ENCODE data around the gene STX1A. TPM values are rescaled to one million over a fixed set of nuclear protein-coding genes. Genes with fewer than 3 reads are reported as not detected.

STX1A gene
- 16.4 and 17.7 TPM in 2 replicates for total RNA-seq
- long read RNA-seq, partial matches to known transcripts, result 0 of 1 reads
- long read RNA-seq, other reads (novel, unspliced or antisense), result 0 of 1 reads

GRCh38 chr7:73718905-73719805 is at the start of gene STX1A:
STX1A (minus strand) TSS chr7:73719669; CDS start chr7:73719631, 38 bp downstream.
- peaks cover 8% of the 10 kb centered on the region for H3K27me3 Mint-ChIP-seq (ENCODE audit: low read depth)
- H3K36me3 Mint-ChIP-seq (ENCODE audit: low read depth), result no peaks in the 10 kb centered on the region
- TF ChIP-seq CTCF (conservative IDR thresholded peaks at IDR 0.05), result no peak
- H3K9me3 Mint-ChIP-seq, result no peaks in the 10 kb centered on the region
- H3K4me3 Mint-ChIP-seq, result peak within 1 kb of the TSS; percentile 88
- peaks cover 17% of the 10 kb centered on the region for H3K4me1 Mint-ChIP-seq
- DNase-seq (ENCODE audit: low read depth, low spot score), result peak; percentile 61
- H3K27ac Mint-ChIP-seq (ENCODE audit: unreplicated experiment), result no peak within 1 kb of the TSS

GRCh38 chr7:73768641-73769480 is 49.4 kb upstream of the STX1A start:
- H3K9me3 Mint-ChIP-seq, result no peaks in the 10 kb centered on the region
- no peak for TF ChIP-seq CTCF (conservative IDR thresholded peaks at IDR 0.05)
- H3K4me3 Mint-ChIP-seq, result no peak overlapping the region
- no peaks in the 10 kb centered on the region for H3K36me3 Mint-ChIP-seq (ENCODE audit: low read depth)
- H3K27ac Mint-ChIP-seq (ENCODE audit: unreplicated experiment), result no peak overlapping the region
- H3K27me3 Mint-ChIP-seq (ENCODE audit: low read depth), result peaks cover 57% of the 10 kb centered on the region
- DNase-seq (ENCODE audit: low read depth, low spot score), result no peak
- no peaks in the 10 kb centered on the region for H3K4me1 Mint-ChIP-seq

GRCh38 chr7:73766556-73767229 is 47.2 kb upstream of the STX1A start:
- Mint-ChIP-seq H3K36me3 (ENCODE audit: low read depth) (no peaks in the 10 kb centered on the region), H3K27me3 (ENCODE audit: low read depth) (peaks cover 39% of the 10 kb centered on the region), H3K4me3 (no peak overlapping the region), H3K4me1 (no peaks in the 10 kb centered on the region), H3K9me3 (no peaks in the 10 kb centered on the region), H3K27ac (ENCODE audit: unreplicated experiment) (no peak overlapping the region)
- no peak for DNase-seq (ENCODE audit: low read depth, low spot score)
- TF ChIP-seq CTCF (conservative IDR thresholded peaks at IDR 0.05), result no peak

DNA sequence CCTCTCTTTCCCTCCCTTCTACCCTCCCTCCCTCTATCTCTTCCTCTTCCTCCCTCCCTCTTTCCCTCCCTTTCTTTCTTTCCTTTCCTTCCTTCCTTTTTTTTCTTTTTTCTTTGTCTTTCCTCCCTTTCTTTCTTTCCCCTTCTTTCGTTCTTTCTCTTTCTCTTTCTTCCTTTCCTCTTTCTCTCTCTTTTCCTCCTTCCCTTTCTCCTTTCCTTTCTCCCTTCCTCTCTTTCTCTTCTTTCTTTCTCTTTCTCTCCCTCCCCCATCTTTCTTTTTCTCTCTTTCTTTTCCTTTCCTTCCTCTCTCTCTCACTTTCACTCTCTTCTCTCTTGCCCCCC is 43.2 kb upstream of the STX1A start:
- TF ChIP-seq CTCF (conservative IDR thresholded peaks at IDR 0.05), result no peak
- no peaks in the 10 kb centered on the region for H3K36me3 Mint-ChIP-seq (ENCODE audit: low read depth)
- no peaks in the 10 kb centered on the region for H3K9me3 Mint-ChIP-seq
- no peaks in the 10 kb centered on the region for H3K4me1 Mint-ChIP-seq
- no peak overlapping the region for H3K4me3 Mint-ChIP-seq
- H3K27me3 Mint-ChIP-seq (ENCODE audit: low read depth), result peaks cover 7% of the 10 kb centered on the region
- no peak overlapping the region for H3K27ac Mint-ChIP-seq (ENCODE audit: unreplicated experiment)
- DNase-seq (ENCODE audit: low read depth, low spot score), result no peak

Data from neural crest cell (in vitro differentiated cells).